ENCODE results near the gene REXO1. TPM values are rescaled to one million over a fixed set of nuclear protein-coding genes. Genes with fewer than 3 reads are reported as not detected.

Gene REXO1
- total and polyA plus RNA-seq, 2 of the 8 experiments (the other 6 are each of a cell fraction or from before 2014, with no cell fraction given), result 42.4 to 44.3 TPM

- TF ChIP-seq CHD1 (IDR thresholded peaks at IDR 0.05; ENCODE audit: low read depth, low read length), result no peak
- no peak for TF ChIP-seq SRF (IDR thresholded peaks at IDR 0.05; ENCODE audit: low read depth, low read length)
- TF ChIP-seq KDM1A (IDR thresholded peaks at IDR 0.05; ENCODE audit: borderline replicate concordance, low read length), result no peak
- no peak for TF ChIP-seq PHF8 (conservative IDR thresholded peaks at IDR 0.05; ENCODE audit: low read depth, low read length)
- TF ChIP-seq RNF2 (IDR thresholded peaks at IDR 0.05; ENCODE audit: borderline replicate concordance, low read depth, low read length, missing control alignments, poor library complexity, severe bottlenecking), result no peak
These were observed 10.3 kb upstream of the REXO1 start (continued) for GRCh38 chr19:1858412-1859081.

All from H1 (cell line).